GM12801 (cell line): ENCODE measurements around the gene NTRK2.

Experiments
- TF ChIP-seq, protein P1 (sequence below): IDR thresholded peaks from one replicate; pipeline ENCODE4 v1.5.1; 2011; ENCODE audit warnings: control low read depth; ENCODE audit not compliant: insufficient read length; ENCODE audit errors: extremely low read depth

Gene NTRK2

GRCh38 chr9:84860249-84861115 lies 191.0 kb downstream of the NTRK2 start:
- TF ChIP-seq, protein P1, sequence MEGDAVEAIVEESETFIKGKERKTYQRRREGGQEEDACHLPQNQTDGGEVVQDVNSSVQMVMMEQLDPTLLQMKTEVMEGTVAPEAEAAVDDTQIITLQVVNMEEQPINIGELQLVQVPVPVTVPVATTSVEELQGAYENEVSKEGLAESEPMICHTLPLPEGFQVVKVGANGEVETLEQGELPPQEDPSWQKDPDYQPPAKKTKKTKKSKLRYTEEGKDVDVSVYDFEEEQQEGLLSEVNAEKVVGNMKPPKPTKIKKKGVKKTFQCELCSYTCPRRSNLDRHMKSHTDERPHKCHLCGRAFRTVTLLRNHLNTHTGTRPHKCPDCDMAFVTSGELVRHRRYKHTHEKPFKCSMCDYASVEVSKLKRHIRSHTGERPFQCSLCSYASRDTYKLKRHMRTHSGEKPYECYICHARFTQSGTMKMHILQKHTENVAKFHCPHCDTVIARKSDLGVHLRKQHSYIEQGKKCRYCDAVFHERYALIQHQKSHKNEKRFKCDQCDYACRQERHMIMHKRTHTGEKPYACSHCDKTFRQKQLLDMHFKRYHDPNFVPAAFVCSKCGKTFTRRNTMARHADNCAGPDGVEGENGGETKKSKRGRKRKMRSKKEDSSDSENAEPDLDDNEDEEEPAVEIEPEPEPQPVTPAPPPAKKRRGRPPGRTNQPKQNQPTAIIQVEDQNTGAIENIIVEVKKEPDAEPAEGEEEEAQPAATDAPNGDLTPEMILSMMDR, result no peak

- TF ChIP-seq, protein P1, result no peak
These were observed 191.9 kb downstream of the NTRK2 start for GRCh38 chr9:84861455-84861854.

DNA sequence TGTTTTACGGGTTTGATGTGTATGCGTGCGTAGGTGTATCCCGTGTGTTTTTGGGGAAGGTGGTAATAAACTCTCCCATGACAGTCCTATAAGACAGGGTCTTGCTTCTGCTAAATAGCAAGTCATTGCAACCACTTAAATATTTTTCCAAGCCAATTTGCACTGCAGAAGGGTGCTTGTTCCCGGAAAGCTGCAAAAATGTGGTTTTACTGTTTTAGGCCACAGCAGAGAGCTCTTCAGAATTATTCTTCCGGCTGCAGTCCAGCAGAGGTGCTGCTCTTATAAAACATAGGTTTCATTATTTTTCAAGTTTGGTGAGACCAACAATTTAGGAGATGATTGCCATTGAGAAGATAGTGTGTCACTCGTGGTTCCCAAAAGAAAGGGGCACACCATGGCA lies 192.8 kb downstream of the NTRK2 start:
- TF ChIP-seq, protein P1, result no peak

DNA sequence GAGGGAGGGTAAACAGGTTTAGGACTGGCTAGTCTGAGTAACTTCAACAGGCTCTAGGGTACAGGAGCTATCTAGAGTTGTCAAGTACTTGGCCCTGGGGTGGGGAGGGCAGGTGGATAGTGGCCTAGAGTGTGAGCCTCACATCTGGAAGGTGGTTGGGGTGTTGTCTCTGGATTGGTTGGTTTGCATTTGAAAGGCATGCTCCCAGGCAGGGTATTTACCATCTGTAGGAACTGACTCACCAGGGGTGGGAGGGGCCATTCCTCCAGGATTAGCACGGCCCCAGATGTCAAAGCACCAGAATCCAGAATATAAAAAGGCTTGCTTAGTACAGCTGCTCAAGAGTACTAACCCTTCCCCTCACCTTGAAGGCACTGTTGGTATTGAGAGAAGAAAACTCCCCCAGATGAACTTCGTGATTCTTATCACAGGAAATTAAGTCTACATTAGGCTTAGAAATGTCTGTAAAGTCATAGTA lies 193.3 kb downstream of the NTRK2 start:
- TF ChIP-seq, protein P1, result no peak

DNA sequence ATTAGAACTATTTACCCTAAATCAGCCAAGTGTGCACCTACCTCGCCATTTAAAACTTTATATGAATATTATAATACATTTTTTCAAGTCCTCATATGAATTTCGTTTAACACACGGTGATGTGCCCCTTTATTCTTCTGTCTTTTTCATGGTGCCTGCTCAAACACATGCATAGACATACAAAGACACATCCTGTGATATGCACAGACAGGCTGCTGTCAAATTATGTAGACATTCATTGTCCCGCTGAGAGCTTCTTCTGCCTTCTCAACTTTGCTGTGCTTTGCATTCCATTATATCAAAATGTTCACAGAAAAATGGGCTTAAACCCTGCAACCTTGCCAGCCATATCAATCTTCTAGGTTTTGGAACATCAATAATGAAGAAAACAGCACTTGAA lies 193.8 kb downstream of the NTRK2 start:
- TF ChIP-seq, protein P1, result no peak

- TF ChIP-seq, protein P1, result no peak
These were observed 197.1 kb downstream of the NTRK2 start for GRCh38 chr9:84866396-84867175.

GRCh38 chr9:84867186-84867585 lies 197.7 kb downstream of the NTRK2 start:
- TF ChIP-seq, protein P1, result no peak
